Measurements from ENCODE around the gene KYNU. TPM values are rescaled to one million over a fixed set of nuclear protein-coding genes. Genes with fewer than 3 reads are reported as not detected.

Gene KYNU
- total and polyA plus RNA-seq, 2 of the 13 experiments (the other 11 are each of a cell fraction or from before 2014, with no cell fraction given) = 21.9 to 68.6 TPM

DNA sequence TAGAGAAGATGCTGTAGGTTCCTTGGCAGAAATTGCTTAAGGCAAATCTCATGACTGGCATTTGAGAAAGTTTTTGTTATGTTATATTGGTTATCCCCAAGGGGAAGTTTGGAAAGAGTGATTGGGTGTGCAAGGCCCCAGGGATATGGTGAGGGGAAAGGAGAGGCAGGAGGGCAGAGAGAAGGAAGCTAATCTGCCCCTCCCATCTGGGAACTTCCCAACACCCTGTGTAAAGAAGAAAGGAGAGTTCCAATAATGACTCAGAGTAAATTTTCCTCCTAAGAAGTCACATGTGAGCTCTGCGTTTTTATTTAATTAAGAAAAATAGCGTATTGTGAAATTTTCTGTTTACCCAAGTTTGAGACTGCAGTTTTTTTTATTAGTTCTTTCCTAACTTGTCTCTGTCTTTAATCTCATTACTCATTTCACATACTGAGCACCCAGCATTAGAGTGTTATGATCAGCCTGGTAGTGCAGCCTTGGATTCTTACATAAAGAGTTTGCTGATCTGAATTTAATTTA is 3.1 kb upstream of the KYNU start (continued):
- TF ChIP-seq, protein P1, sequence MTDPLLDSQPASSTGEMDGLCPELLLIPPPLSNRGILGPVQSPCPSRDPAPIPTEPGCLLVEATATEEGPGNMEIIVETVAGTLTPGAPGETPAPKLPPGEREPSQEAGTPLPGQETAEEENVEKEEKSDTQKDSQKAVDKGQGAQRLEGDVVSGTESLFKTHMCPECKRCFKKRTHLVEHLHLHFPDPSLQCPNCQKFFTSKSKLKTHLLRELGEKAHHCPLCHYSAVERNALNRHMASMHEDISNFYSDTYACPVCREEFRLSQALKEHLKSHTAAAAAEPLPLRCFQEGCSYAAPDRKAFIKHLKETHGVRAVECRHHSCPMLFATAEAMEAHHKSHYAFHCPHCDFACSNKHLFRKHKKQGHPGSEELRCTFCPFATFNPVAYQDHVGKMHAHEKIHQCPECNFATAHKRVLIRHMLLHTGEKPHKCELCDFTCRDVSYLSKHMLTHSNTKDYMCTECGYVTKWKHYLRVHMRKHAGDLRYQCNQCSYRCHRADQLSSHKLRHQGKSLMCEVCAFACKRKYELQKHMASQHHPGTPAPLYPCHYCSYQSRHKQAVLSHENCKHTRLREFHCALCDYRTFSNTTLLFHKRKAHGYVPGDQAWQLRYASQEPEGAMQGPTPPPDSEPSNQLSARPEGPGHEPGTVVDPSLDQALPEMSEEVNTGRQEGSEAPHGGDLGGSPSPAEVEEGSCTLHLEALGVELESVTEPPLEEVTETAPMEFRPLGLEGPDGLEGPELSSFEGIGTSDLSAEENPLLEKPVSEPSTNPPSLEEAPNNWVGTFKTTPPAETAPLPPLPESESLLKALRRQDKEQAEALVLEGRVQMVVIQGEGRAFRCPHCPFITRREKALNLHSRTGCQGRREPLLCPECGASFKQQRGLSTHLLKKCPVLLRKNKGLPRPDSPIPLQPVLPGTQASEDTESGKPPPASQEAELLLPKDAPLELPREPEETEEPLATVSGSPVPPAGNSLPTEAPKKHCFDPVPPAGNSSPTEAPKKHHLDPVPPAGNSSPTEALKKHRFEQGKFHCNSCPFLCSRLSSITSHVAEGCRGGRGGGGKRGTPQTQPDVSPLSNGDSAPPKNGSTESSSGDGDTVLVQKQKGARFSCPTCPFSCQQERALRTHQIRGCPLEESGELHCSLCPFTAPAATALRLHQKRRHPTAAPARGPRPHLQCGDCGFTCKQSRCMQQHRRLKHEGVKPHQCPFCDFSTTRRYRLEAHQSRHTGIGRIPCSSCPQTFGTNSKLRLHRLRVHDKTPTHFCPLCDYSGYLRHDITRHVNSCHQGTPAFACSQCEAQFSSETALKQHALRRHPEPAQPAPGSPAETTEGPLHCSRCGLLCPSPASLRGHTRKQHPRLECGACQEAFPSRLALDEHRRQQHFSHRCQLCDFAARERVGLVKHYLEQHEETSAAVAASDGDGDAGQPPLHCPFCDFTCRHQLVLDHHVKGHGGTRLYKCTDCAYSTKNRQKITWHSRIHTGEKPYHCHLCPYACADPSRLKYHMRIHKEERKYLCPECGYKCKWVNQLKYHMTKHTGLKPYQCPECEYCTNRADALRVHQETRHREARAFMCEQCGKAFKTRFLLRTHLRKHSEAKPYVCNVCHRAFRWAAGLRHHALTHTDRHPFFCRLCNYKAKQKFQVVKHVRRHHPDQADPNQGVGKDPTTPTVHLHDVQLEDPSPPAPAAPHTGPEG (CRISPR knock-in tag; IDR thresholded peaks at IDR 0.05) = no peak
- TF ChIP-seq NR2F1 (CRISPR knock-in tag; IDR thresholded peaks at IDR 0.05) = peak in 1 of 2 experiments; percentile 40; a peak in 1 of 4 replicates
- TF ChIP-seq, protein P2, sequence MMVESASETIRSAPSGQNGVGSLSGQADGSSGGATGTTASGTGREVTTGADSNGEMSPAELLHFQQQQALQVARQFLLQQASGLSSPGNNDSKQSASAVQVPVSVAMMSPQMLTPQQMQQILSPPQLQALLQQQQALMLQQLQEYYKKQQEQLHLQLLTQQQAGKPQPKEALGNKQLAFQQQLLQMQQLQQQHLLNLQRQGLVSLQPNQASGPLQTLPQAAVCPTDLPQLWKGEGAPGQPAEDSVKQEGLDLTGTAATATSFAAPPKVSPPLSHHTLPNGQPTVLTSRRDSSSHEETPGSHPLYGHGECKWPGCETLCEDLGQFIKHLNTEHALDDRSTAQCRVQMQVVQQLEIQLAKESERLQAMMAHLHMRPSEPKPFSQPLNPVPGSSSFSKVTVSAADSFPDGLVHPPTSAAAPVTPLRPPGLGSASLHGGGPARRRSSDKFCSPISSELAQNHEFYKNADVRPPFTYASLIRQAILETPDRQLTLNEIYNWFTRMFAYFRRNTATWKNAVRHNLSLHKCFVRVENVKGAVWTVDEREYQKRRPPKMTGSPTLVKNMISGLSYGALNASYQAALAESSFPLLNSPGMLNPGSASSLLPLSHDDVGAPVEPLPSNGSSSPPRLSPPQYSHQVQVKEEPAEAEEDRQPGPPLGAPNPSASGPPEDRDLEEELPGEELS (CRISPR knock-in tag; IDR thresholded peaks at IDR 0.05) = peak; percentile 57
- TF ChIP-seq, protein P3, sequence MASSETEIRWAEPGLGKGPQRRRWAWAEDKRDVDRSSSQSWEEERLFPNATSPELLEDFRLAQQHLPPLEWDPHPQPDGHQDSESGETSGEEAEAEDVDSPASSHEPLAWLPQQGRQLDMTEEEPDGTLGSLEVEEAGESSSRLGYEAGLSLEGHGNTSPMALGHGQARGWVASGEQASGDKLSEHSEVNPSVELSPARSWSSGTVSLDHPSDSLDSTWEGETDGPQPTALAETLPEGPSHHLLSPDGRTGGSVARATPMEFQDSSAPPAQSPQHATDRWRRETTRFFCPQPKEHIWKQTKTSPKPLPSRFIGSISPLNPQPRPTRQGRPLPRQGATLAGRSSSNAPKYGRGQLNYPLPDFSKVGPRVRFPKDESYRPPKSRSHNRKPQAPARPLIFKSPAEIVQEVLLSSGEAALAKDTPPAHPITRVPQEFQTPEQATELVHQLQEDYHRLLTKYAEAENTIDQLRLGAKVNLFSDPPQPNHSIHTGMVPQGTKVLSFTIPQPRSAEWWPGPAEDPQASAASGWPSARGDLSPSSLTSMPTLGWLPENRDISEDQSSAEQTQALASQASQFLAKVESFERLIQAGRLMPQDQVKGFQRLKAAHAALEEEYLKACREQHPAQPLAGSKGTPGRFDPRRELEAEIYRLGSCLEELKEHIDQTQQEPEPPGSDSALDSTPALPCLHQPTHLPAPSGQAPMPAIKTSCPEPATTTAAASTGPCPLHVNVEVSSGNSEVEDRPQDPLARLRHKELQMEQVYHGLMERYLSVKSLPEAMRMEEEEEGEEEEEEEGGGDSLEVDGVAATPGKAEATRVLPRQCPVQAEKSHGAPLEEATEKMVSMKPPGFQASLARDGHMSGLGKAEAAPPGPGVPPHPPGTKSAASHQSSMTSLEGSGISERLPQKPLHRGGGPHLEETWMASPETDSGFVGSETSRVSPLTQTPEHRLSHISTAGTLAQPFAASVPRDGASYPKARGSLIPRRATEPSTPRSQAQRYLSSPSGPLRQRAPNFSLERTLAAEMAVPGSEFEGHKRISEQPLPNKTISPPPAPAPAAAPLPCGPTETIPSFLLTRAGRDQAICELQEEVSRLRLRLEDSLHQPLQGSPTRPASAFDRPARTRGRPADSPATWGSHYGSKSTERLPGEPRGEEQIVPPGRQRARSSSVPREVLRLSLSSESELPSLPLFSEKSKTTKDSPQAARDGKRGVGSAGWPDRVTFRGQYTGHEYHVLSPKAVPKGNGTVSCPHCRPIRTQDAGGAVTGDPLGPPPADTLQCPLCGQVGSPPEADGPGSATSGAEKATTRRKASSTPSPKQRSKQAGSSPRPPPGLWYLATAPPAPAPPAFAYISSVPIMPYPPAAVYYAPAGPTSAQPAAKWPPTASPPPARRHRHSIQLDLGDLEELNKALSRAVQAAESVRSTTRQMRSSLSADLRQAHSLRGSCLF (CRISPR knock-in tag; IDR thresholded peaks at IDR 0.05; ENCODE audit: borderline replicate concordance) = no peak
- no peak for TF ChIP-seq ZIK1 (CRISPR knock-in tag; IDR thresholded peaks at IDR 0.05; ENCODE audit: borderline replicate concordance, low read depth)
- TF ChIP-seq FOXA3 (CRISPR knock-in tag; IDR thresholded peaks at IDR 0.05) = peak; percentile 92
- TF ChIP-seq FOXJ3 (CRISPR knock-in tag; IDR thresholded peaks at IDR 0.05; ENCODE audit: borderline replicate concordance) = peak; percentile 44; the same call in 1 of the 2 replicates
- TF ChIP-seq, protein P4, sequence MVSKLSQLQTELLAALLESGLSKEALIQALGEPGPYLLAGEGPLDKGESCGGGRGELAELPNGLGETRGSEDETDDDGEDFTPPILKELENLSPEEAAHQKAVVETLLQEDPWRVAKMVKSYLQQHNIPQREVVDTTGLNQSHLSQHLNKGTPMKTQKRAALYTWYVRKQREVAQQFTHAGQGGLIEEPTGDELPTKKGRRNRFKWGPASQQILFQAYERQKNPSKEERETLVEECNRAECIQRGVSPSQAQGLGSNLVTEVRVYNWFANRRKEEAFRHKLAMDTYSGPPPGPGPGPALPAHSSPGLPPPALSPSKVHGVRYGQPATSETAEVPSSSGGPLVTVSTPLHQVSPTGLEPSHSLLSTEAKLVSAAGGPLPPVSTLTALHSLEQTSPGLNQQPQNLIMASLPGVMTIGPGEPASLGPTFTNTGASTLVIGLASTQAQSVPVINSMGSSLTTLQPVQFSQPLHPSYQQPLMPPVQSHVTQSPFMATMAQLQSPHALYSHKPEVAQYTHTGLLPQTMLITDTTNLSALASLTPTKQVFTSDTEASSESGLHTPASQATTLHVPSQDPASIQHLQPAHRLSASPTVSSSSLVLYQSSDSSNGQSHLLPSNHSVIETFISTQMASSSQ (IDR thresholded peaks at IDR 0.05; ENCODE audit: low read depth) = 0 out of 2 replicates have a peak, but pooled peaks have one; percentile 36
- TF ChIP-seq, protein P4 (CRISPR knock-in tag; IDR thresholded peaks at IDR 0.05; ENCODE audit: borderline replicate concordance) = no peak
- TF ChIP-seq MLLT10 (CRISPR knock-in tag; IDR thresholded peaks at IDR 0.05) = no peak
- no peak for TF ChIP-seq JDP2 (CRISPR knock-in tag; IDR thresholded peaks at IDR 0.05; ENCODE audit: borderline replicate concordance)

Measured in HepG2 (cell line).